ENCODE measurements around the gene PMP22. TPM values are rescaled to one million over a fixed set of nuclear protein-coding genes. Genes with fewer than 3 reads are reported as not detected.

PMP22 gene
- total RNA-seq, 6 experiments from 2014 or later = 3.0 to 9.2 (median 6.9) TPM

DNA sequence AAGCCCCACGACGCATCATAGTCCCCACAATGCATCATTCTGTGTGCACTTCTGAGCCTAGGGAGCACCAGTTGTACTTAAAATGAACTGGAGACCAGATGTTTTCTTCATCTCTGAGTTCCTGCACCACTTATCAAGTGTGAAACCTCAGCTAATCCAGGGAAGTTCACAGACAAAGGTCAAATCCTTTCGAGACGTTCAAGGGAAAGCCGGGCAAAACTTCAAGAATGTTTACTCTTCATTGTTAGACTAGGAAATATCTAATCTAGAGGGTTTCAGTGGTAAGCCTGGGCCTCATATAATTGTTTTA is 4.6 kb upstream of the PMP22 start:
- Histone ChIP-seq H3K27ac (no peak overlapping the region), H3K27me3 (no peaks in the 10 kb centered on the region), H3K36me3 (no peaks in the 10 kb centered on the region), H3K9me3 (no peaks in the 10 kb centered on the region), H3K4me3 (no peak overlapping the region), H3K4me1 (no peaks in the 10 kb centered on the region)
- ATAC-seq (peak; percentile 16 to 50 (median 22)), DNase-seq (no peak)
- intact Hi-C loops (cut with DNase I) = loop anchor here (5.0 to 10.0 kb wide), 2 partner anchors 235 to 238 kb away; no protein-coding TSS in a partner anchor
- no peak for TF ChIP-seq POLR2A (IDR thresholded peaks at IDR 0.05)
- TF ChIP-seq, protein P1, sequence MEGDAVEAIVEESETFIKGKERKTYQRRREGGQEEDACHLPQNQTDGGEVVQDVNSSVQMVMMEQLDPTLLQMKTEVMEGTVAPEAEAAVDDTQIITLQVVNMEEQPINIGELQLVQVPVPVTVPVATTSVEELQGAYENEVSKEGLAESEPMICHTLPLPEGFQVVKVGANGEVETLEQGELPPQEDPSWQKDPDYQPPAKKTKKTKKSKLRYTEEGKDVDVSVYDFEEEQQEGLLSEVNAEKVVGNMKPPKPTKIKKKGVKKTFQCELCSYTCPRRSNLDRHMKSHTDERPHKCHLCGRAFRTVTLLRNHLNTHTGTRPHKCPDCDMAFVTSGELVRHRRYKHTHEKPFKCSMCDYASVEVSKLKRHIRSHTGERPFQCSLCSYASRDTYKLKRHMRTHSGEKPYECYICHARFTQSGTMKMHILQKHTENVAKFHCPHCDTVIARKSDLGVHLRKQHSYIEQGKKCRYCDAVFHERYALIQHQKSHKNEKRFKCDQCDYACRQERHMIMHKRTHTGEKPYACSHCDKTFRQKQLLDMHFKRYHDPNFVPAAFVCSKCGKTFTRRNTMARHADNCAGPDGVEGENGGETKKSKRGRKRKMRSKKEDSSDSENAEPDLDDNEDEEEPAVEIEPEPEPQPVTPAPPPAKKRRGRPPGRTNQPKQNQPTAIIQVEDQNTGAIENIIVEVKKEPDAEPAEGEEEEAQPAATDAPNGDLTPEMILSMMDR (IDR thresholded peaks at IDR 0.05) = no peak
- WGBS (ENCODE audit: insufficient coverage, low coverage, low lambda C conversion rate, missing lambda C conversion rate) = 54% methylated on average over 5 of the region's 5 CpGs

DNA sequence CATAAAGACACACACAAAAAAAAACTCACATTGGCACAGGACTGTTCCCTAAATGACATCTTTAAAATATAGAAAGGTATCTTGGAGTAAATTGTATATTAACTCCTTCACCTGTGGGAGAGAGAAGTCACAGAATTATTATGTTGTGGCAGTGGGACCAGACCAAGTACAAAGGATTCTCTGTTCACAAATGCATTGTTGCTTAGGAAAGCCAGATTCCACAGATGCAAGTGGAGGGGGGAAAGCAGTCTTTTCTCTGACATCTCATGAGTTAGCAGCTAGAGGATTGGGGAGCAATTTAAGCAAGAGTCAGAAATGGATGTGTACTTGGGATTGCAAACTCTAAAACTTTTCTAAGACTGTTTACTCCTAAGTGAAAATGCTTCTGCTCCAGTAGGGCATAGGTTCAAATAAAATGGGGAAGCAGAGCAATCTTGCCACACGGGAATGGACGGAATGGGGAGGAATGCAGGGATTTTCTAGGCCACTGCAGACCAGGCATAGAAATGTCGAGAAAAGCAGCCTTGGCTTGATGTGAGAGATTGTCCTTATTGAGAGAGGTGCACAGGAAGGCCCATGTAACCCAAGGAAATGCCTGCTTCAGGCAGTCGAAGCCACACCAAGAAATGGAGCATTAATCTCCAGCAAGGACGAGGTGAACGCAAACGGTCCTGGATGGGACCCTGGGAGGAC is 4.1 kb upstream of the PMP22 start:
- no peaks in the 10 kb centered on the region for H3K27me3 ChIP-seq
- 45% methylated on average over 7 of the region's 7 CpGs for WGBS (ENCODE audit: insufficient coverage, low coverage, low lambda C conversion rate, missing lambda C conversion rate)
- no peaks in the 10 kb centered on the region for H3K9me3 ChIP-seq
- no peak overlapping the region for H3K27ac ChIP-seq
- H3K36me3 ChIP-seq = no peaks in the 10 kb centered on the region
- TF ChIP-seq POLR2A (IDR thresholded peaks at IDR 0.05) = no peak
- TF ChIP-seq, protein P1 (IDR thresholded peaks at IDR 0.05) = no peak
- ATAC-seq = no peak
- H3K4me3 ChIP-seq = no peak overlapping the region
- no peaks in the 10 kb centered on the region for H3K4me1 ChIP-seq
- intact Hi-C loops (cut with DNase I) = loop anchor here in 1 of 2 donors (10.0 kb wide), 1 partner anchor 236 kb away; no protein-coding TSS in a partner anchor
- DNase-seq = no peak

DNA sequence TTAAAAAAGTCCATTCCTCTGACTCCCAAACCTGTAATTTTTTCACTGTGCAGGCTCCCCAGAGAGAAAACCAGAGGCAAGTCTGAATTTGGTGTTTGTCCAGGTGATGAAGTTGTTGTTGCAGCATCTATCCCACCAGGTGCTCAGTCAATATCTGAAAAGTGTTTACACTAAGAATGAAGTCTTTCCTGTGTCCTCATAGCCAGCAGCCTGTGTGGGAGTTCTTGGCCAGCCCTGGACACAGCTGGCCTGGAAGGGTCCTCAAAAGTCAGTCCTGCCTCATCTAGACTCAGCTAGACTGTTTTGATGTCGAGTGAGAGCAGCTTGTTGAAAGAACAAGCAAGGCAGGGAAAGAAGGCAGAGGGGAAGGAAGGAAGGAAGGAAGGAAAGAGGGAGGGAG is 3.3 kb upstream of the PMP22 start:
- intact Hi-C loops (cut with DNase I) = loop anchor here in 1 of 2 donors (10.0 kb wide), 1 partner anchor 236 kb away; no protein-coding TSS in a partner anchor
- Histone ChIP-seq H3K36me3 (no peaks in the 10 kb centered on the region), H3K27me3 (no peaks in the 10 kb centered on the region), H3K27ac (no peak overlapping the region), H3K9me3 (no peaks in the 10 kb centered on the region), H3K4me1 (no peaks in the 10 kb centered on the region), H3K4me3 (no peak overlapping the region)
- ATAC-seq (no peak), DNase-seq (no peak)
- no peak for TF ChIP-seq POLR2A (IDR thresholded peaks at IDR 0.05)
- TF ChIP-seq, protein P1 (IDR thresholded peaks at IDR 0.05) = no peak
- WGBS (ENCODE audit: insufficient coverage, low coverage, low lambda C conversion rate, missing lambda C conversion rate) = 14% methylated on average over 1 of the region's 1 CpG

DNA sequence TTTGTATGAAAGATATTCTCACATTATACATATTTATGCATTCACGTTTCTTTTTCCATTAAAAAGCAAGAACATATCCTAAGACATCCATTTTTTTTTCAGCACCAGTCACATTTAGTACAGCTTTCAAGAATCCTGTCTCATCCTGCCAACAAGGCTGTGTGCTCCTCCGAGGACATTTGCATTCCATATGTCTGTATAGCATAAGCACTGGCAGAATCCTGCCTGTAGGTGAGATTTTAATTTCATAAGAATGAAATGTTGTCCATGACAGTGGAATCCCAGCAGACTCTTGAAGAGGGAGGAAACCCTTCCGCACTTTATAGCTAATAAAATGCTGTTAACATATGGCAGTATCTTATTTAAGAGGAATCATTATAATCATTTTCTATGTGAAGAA is 2.9 kb upstream of the PMP22 start:
- intact Hi-C loops (cut with DNase I) = loop anchor here in 1 of 2 donors (10.0 kb wide), 1 partner anchor 237 kb away; no protein-coding TSS in a partner anchor

More for the DNA sequence above, 2.9 kb upstream of the PMP22 start:
- Histone ChIP-seq H3K27ac (no peak overlapping the region), H3K9me3 (no peaks in the 10 kb centered on the region), H3K4me1 (no peaks in the 10 kb centered on the region), H3K4me3 (no peak overlapping the region), H3K36me3 (no peaks in the 10 kb centered on the region), H3K27me3 (no peaks in the 10 kb centered on the region)
- TF ChIP-seq, protein P1 (IDR thresholded peaks at IDR 0.05) = no peak
- TF ChIP-seq POLR2A (IDR thresholded peaks at IDR 0.05) = no peak
- DNase-seq = no peak
- 51% methylated on average over 2 of the region's 3 CpGs for WGBS (ENCODE audit: insufficient coverage, low coverage, low lambda C conversion rate, missing lambda C conversion rate)
- no peak for ATAC-seq
